ENCODE results near the gene ZNF407.

Gene ZNF407

DNA sequence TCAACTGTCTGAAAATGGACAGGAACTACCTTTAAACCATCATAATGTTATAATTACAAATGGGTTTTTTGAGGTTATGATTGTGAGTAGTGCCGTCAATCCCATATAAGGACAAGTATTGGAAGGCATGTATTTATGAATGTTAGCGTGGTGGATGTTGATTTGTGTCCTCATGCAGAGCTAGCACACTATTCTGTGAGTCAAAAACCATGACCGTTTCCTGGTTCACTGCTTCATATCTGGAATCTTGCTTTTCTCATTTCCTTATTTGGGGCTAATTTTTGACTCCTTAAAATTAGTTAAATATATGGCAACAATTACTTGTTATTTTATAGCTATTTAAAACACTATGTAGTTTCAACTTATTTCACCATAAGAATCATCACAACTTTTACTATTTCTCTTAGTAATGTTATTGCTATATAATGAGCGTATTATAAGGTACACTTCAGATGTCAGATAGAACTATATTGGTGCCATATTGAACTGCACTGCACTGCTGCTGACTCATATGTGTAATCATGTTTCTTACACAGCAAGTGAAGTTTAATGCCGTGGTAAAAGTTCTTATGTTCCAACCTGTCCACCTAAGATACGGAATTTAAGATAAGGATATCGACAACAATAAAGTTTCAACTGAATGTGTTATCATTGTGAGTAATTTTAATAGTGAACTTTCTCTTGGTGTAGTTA, 418.5 kb downstream of the ZNF407 start:
- DNase-seq (ENCODE audit: low spot score) = no peak

DNA sequence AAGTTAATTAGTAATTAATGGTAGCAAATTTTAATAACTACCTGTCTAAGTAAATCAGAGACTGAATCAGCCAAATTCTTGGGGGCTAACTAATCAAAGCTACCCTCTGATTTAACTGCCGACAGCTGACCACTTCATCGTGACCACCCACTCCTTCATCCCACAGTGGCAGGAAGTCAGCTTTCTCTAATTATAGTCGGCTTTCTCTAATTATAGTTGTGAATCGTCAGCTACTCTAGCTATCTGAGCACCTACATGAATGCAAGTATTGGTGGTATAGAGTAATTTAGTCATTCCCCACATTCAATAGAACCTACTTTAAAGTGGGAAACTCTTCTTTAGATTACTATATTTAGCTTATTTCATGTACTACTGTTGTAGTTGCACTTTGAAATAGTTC, 425.8 kb downstream of the ZNF407 start:
- DNase-seq (ENCODE audit: low spot score) = no peak

DNA sequence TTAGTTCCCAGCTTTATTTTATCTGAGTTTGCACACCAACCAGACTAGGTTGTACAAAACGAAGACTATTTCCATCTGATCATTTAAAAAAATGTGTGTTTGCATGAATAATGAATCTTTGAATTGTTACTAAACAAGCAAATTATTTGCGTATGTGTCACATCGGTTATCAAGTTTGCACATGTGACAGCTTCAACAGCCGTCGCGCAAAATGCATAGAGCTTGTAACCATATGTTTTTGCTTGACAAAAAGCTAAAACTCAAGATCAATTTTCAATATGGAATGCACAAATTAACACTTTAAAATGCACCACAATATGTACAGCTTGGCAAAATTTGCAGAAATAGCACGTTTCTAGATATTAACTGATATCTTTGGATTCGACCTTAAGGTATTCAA, 427.2 kb downstream of the ZNF407 start:
- DNase-seq (ENCODE audit: low spot score) = no peak

DNA sequence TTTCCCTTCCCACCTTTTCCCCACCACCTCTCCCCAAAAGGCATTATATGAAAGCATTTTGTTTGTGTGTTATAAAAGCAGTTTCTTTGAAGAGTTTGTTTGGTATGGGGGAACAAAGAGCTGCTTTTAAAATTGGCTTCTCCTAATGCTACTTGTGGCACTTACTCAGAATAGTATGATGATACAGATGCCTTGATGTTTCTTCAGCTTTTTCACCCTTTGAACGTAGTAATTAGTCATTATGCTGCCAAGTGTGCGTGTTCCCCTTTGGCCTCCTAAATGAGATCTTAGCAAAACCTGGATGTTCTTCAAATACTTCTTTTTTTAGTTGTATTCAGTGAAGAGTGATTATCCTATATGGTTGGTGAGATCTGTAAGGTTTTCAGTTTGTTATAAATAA, 427.9 kb downstream of the ZNF407 start:
- no peak for DNase-seq (ENCODE audit: low spot score)

DNA sequence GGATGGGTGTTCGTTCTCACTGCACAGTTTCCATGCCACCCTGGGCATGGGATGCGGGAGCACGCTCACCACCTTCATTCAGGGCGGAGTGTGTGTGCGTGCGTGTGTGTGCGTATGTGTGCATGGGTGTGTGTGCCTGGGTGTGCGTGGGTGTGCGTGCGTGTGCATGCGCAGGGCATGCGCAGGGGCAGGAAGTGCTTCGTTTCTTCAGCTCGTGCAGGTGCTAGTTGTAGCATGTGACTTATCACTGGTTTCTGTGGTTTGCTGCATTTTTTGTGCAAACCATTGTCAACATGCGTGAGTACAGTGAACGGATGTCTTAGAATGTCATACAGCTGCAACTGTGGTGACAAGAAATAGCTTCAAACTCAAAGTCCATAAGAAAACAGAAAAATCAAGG, 431.8 kb downstream of the ZNF407 start:
- no peak for DNase-seq (ENCODE audit: low spot score)

DNA sequence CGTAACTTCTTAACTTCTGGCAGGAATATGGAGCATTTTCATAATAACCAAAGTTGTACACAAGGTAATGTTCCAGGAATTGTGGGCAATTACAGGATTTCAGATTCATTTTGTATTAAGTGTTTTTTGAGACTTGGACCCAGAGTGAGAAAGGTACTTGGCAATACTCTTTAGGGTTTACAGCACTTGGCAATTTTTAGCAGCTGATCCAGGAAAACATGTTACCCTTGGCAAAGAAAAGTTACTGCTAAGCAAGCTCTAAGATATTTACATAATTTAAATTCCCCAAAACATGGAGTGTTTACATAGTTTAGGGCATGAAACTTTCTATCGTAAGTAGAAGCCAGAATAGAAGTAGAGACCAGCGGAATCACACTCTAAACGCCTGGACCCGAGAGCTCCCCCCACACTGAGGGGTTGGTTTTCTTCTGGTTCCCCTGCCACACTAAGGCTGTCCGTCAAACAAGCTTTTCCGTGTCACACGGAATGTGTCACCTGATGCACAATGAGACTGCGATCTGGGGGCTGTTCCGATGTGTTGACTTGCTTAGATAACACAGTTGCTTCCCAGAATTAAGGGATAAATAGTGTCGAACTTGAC, 434.1 kb downstream of the ZNF407 start:
- no peak for DNase-seq (ENCODE audit: low spot score)

DNA sequence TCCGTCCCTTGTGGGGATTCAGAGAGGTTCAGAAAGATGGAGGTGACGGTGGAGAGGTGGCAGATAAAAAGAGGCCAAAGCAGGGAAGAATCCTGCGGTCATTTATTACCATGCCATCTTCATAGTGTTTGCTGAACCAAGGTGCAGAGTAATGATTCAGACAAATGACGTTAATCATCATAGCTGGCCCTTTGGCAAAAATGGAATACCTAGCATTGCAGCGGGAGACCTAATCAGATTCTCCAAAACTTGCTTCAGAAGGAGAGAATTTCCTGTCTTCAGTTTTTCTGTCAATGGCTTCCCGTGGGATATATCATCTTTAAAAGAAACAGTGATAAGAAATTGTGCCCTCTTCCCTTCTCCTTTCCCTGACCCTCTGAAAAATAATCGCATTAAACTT, 435.8 kb downstream of the ZNF407 start:
- no peak for DNase-seq (ENCODE audit: low spot score)

DNA sequence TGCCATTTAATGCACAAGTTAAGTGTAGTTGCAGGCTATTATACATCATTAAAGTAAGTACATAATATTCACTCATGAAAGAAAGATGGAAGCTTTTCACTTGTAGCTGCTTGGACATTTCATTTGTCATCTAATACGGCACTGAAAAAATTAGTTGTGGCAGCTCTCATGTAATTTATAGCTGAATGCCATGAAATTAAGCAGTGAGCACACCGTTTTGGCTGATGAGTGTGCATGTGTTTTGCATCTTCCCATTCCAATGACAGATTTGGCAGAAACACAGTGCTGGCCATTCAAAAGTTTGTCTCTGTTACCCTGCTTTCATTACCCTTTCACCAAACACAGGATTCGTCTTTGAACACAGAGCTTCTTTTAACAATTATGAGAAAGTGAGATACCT, 437.3 kb downstream of the ZNF407 start:
- DNase-seq (ENCODE audit: low spot score) = no peak

DNA sequence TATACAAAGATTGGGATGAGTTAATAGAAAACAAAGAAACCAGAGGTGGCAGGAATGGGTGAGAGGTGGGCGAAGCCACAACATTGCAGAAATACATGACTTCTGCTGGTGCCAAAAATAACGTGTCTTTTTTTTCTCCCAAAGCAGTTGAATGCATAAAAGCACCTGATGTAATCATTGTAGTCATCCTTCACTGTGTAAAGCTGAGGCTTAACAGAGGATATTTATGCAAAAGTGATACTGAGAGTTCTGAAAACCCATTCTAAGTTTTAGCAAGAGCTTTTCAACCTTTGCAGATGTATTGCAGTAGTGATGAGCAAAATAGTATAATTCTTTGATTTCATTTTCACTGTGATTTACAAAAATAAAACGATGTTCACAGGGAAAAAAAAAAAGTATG, 438.3 kb downstream of the ZNF407 start:
- no peak for DNase-seq (ENCODE audit: low spot score)

DNA sequence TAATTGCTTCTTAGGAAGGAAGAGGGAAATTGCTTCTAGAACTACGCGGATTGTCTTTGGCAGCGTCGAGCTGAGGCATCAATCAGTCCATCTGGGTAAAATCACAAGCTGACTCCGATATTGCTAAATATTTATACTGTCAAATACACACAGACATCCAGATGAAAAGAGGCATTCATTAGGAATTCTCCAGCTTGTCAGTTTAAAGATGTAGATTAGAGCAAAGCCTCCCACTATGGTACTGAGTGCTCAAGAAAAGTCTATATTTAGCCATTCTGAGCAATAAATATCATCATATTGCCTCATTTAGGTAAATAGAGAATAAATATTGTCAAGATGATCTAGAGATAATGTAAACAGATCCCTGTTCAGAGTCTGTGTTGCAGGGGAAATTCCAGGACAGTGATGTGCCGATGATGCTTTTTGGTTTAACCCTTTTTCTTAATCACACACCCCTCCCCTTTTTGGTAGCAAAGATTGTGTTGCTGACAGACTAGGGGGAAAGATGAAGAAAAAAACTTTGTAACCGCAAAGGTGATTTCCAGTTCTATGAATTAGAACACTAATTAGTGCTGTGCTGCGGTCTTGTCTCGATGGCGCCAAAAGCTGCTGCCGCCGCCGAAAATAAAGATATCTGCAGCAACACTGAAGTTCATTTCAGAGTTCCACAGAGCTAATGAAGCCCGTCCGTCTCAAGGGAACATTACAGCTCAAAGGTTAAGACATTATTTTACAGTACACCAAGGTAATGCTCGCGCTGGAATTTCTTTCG, 439.4 kb downstream of the ZNF407 start:
- no peak for DNase-seq (ENCODE audit: low spot score)

DNA sequence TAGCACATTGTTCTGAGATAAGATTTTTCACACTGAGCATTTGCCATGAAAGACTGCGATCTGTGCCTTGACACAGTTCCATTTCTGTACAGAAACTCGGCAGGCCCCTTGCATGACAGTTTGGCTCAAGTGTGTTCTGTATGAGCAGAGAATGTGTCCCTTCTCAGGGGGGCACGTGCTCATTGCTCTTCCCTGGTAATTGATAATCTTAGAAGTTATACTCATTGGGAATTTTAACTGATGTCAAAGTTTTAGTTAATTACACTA, 440.0 kb downstream of the ZNF407 start:
- DNase-seq (ENCODE audit: low spot score) = no peak

DNA sequence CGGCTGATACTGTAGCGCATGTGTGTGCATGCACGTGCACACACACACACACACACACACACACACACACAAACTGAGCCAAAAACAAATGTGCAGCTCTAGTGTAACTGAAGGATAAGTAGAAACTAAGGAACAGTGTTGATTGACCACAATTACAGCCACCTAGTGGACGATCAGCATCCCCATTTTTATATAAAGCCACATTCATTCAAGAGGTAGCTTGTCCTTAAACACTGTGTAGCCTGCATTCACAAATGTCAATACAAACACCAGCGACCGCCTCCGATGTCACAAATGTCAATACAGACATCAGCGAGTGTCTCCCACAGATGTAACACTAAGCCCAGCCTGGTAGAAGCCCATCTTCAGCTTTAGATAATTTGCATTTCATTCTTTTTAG, 443.9 kb downstream of the ZNF407 start:
- DNase-seq (ENCODE audit: low spot score) = no peak

DNA sequence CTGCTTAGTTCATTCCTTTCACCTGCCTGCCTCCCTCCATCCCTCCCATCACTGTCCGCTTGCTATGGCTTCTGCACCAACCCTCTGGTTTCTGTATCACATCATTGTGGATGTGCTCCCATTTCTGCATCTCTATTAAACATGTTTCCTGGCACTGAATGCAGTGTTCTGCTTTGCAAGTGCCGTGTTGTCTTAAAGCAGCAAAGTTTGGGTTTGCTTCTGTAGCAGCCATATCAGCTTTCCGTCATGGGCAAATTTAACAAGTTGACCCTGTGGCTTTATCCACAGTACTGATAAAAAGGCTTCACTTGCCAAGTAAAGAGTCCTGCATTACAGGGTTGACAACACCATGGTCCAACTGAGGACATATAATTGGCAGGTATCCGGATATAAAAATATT, 445.8 kb downstream of the ZNF407 start:
- no peak for DNase-seq (ENCODE audit: low spot score)

DNA sequence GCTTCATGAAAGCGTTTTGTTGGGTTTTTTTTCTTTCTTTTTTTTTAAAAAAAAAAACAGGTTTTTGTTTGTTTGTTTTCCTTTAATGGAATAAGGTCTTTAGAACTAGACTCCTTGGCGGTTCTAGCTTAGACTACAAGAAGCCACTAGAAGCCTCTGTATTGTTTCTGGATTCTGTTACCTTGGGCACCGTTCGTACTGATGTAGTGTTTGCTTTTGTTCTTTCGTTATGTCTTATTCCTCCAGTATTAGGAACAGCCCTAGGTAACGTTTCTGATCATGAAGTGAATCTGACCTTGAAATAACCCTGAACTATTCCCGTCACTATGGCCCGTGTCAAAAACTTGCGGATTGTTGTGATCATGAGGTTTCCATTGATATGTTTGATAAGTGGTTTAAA, 446.6 kb downstream of the ZNF407 start:
- no peak for DNase-seq (ENCODE audit: low spot score)

DNA sequence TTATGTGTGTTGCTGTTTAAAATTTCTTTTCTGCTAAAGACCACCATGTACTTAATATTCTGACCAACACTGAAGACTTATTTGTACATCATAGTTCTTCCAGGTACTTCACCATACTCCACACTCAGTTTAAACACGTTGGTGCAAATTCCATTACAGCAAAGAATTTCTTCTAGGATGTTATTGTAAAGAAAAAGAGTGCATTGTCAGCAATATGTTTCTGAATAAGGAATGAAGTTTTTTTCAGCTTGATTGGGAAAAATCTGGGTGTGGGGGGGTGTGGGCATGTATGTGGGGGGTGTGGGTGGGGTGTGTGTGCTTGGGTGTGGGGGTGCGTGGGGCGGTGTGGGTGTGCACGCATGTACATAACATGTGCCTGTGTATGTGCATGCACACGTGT, 447.1 kb downstream of the ZNF407 start:
- DNase-seq (ENCODE audit: low spot score) = no peak

DNA sequence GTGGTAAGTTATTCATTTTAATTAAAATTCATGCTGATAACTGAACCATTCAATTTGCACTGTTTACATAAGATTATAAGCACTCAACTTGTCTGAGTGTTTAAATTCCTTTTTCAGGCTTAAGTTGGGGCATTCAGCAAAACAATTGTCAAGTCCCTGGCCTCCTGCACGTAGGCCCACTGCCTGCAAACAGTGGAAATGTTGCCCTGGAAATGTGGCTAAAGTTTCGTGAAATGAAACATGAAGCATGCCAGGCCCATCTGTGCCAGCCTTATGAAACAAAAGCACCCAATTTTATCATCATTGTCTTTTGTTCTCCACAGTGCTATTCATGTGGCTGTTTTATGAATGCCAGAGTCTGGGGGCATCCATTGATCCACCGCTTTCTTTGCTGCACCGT, 447.6 kb downstream of the ZNF407 start:
- peak; percentile 57 for DNase-seq (ENCODE audit: low spot score)

DNA sequence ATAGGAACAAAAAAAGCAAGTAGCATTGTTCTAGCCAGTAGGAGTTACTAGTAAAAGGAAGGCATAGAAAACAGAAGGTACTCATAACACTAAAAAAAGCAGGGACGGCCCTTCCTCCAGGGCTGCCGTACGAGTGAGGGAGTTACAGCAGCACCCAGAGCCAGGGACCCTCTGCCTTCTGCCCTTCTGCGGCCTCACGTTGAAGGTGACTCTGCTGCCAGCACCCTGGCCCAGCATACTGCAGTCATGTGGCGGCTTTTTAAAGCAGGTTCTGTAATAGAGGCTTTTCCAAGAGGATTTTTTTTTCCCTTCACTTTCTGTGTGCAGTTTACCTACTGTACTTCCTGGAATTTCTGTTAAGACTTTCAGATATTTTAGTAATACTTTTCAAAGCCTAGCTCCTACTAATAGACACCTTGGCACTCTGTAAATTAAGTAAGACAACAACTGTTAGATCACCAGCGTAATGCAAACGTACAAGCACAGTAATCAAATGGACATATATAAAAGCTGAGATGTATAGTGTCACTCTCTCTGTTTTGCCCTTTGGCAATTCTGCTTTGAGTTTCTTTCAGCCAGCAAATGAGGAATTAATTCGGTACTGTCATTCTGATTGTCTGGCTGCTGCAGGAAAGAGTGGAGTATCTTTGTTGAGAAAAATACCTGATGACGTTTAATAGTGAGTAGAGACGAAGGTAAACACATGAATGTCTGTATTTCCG, 449.7 kb downstream of the ZNF407 start:
- no peak for DNase-seq (ENCODE audit: low spot score)

DNA sequence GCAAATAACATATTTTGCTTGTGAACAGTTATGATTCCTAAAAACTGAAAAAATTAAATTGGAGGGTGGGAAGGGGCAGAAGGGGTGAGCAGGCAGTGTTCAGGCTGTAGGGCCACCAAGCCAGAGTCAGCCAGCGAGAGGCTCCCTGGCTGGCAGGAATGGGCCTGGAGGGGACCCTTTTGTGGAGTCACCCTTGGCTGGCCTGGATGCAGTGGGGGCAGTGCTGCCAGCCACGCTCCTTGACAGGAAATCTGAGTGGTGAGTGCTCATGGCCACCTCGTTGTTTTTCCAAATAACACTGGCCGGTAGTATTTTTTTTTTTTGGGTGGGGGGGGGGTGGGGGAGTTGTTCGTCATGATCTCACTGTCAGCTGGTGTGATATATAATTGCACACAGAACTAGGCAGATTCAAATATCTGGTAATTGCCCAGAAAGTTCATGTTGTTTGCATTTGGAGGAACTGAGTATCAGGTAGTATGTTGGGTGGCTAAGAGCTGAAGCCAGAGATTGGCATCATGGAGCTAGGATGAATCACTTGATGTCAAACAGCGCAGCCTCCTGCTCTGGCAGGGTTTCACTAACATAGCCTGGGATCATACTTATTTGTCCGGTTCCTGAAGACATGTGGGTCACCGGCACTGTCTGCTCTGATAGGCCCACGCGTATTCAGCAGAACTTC, 451.2 kb downstream of the ZNF407 start:
- DNase-seq (ENCODE audit: low spot score) = no peak

DNA sequence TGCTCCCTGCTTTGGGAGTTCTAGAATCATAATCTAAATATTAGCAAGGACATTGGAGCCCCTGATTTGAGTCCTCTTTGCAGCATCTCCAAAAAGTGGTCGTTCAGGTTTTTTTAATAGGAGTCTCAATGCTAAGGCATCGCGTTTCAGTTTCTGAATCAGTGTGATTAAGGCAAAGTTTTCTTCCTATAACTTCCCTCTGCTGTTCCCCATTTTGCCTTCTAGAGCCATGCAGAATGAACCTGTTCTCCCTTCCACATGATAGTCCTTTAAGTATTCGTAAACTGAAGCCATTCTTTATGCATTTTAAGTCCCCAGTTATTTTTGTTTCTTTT, 451.8 kb downstream of the ZNF407 start:
- DNase-seq (ENCODE audit: low spot score) = no peak

DNA sequence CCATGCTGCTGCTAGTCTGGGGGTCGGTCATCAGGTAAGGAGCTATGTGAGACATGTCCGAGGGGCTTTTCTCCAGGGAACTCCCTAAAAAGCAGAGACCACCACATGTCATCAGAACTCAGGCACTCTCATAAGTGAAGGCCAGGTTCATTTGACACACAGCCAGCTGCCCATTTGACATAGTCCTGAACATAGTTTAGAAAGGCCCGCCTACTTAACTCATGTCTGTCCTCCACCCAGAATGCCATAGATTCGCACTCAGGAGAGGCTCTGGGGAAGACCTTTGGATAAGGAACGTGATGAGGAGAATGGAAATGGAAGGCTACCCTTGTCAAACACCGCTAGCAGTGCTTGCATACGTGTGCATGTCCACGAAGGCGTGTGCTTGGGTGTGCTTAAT, 454.1 kb downstream of the ZNF407 start:
- no peak for DNase-seq (ENCODE audit: low spot score)

DNA sequence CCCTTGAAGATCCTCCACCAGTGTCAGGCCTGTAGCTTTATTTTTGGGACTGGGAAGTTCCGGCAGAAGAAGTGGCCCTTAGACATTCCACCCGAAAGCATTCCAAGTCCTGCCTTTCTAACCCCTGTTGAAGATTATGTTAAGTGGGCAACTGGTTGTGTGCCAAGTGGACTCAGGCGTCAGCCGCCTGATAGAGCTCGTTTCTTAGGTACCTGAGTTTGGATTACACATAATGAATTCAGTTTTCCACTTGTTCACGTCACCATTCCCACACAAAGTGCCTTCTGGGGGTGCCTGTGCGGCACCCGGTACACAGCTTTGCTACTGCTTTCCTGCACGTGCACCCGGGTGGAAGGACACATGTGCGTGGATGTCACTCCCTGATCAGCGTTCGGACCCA, 454.8 kb downstream of the ZNF407 start:
- DNase-seq (ENCODE audit: low spot score) = no peak

DNA sequence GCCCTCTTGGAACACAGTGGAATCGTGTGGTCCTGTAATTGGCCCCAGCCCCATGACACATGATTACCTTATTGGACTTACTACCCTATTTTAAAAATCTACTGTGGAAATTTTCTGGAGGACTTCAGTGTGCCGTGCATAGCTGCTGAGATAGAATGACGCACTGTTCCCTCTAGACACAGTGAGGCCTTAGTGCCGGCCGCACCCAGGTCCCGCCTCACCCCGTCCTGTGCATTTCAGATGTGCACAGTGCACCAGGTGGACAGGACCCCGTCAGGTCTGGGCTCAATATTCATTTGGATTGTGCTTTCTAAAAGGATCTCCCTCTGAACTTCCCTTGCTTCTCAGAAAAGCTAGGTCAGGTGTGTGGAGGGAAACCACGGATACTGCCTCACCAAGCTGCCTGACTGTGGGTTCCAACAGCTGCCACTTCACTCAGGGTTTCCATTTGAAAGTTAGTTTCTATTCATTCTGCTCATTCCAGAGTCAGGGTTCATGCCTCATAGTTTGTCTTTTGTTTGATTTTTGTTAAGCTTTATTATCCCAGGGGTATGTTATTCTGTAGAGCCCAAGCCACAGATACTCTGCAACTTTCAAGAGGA, 455.5 kb downstream of the ZNF407 start:
- no peak for DNase-seq (ENCODE audit: low spot score)

Data from Ammon's horn (tissue), 1 donor.